Raji (cell line): ENCODE results near the gene RXYLT1.

ENCODE experiments used
- POLR2A ChIP-seq: IDR thresholded peaks from 2 replicates; pipeline ENCODE4 v1.6.1; 2011; ENCODE audit warnings: low read depth, low read length, control low read depth; ENCODE audit not compliant: insufficient read depth

The RXYLT1 gene

DNA sequence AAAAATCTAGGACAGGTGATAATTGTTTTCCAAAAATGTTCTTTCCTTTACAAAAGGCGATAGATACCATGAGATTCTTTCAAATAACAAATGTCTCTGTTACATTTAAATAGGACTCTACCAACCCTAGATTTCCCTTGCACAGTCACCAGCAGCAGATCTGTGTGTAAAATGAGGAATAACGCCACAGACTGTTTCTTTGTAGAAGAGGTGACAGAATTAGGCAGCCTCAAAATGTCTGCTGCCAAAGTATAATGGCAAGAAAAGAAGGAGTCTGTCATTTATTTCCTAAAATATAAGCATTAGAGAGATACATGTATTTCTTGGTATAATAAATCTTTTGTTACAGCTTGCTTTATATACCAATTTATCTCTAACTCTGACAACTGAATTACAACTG lies 56.3 kb downstream of the RXYLT1 start:
- TF ChIP-seq POLR2A = no peak

DNA sequence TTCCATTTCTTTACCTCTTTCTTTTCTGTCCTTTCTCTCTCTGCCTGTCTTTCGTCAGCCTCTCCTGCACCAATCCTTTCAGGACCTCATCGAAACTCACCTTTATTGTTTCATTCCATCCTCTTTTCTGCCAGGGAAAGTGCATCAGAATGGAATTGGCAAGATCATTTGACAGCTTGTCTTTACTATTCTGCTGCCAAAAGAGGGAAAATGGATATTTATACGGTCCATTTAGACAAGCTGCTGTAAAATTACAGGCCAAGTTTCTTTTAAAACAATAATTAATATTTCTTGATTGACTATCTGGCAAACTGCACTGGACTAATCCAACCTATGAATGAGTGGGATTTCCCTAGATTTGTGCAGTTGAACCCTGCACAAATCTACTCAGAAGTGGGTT lies 57.2 kb downstream of the RXYLT1 start:
- no peak for TF ChIP-seq POLR2A

DNA sequence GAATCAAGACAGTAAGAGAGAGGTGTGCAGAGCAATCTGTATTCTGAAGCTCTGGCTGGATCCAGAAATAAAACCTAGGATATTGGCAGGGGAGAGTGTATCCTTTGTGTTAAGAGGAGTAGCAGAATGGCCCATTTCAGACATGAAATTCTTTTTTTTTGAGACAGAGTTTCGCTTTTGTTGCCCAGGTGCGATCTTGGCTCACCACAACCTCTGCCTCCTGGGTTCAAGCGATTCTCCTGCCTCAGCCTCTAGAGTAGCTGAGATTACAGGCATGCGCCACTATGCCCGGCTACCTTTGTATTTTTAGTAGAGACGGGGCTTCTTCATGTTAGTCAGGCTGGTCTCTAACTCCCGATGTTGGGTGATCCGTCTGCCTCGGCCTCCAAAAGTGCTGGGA lies 58.7 kb downstream of the RXYLT1 start:
- no peak for TF ChIP-seq POLR2A

DNA sequence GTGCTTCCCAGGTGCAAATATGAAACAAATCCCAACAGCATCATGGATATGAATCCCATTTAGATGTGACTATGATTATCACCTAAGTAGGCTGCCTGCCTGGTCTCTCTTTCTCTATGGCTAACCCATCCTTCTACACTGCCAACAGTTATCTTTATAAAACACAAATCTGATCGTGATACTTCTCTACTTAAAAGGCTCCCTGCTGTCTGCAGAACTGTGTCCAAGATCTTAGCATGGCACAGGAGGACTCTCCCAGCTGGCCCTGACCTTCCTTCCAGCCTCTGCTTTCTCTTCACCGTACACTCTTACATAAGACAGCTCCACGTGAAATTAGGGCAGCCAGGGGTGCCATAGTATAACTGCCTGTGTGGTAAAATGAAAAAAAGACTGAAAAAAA lies 61.3 kb downstream of the RXYLT1 start:
- TF ChIP-seq POLR2A = no peak

DNA sequence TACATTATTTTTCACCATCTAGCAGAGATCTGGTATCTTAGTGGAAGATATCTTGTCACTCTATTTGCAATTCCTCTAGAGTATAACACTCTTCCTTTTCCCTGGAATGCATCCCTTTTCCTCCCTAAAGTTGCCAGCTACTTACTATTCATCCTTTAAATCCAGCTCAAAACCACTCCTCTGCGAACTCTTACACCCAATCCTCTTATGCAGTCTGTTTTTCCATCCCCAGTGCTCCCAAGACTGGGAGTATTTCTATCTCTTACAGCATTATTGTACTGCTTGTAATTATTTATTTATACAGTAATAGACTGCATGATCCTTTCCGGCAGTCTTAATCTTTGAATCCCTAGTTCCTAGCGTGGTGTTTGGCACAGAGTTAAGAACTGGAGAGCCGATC lies 61.9 kb downstream of the RXYLT1 start:
- TF ChIP-seq POLR2A = no peak

DNA sequence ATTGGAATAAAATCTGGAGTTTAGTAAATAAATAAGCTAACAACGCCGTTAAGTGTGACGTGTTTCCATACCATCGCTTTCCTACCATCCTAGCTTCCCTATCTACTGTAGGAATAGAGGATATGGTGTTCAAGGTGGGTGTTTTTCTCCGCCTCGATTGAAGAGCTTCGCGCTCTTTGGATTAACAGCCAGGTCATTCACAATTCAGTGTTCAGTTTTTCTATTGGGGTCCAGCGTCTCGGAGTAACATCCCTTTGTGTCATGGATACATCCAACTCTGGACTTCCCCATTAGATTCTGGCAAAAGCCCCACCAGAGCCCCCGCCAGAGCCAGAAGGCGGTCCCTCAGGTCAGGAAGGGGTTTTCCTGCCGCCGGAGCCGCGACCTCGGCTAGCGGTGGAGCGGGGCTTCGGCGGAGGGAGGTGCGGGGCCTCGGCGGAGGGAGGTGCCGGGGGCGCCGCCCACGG lies 63.6 kb downstream of the RXYLT1 start:
- no peak for TF ChIP-seq POLR2A

DNA sequence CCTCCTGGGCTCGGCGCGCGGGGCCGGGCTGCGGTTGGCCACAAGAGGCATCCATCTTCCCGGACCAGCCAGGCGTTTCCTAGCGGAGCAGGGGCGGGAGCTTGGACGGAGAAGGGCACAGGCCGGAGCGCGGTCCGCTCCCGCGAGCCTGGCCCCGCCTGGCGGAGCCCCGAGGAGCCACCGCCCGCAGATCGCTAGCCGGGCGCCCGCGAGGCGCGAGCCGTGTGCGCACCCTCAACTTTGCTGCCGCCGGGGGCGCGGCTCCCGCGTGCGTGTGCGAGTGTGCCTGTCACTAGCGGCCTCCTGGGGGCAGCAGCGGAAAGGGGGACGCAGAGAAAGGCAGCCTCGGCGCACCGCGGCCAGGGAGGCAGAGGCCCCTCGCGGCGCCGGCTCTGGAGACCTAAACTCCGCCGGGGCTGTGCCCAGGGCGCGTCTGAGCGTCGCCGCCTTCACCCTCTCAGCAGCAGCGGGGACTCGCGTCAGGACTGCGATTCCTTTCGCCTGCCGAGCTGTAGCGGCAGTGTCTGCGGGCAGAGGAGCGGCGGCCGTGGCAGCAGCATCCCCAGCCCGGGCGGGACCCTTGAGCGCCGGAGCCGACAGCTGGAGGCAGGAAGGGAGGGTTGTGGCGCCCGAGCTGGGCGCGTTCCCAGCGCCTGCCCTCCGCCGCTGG lies 64.1 kb downstream of the RXYLT1 start:
- TF ChIP-seq POLR2A = no peak

DNA sequence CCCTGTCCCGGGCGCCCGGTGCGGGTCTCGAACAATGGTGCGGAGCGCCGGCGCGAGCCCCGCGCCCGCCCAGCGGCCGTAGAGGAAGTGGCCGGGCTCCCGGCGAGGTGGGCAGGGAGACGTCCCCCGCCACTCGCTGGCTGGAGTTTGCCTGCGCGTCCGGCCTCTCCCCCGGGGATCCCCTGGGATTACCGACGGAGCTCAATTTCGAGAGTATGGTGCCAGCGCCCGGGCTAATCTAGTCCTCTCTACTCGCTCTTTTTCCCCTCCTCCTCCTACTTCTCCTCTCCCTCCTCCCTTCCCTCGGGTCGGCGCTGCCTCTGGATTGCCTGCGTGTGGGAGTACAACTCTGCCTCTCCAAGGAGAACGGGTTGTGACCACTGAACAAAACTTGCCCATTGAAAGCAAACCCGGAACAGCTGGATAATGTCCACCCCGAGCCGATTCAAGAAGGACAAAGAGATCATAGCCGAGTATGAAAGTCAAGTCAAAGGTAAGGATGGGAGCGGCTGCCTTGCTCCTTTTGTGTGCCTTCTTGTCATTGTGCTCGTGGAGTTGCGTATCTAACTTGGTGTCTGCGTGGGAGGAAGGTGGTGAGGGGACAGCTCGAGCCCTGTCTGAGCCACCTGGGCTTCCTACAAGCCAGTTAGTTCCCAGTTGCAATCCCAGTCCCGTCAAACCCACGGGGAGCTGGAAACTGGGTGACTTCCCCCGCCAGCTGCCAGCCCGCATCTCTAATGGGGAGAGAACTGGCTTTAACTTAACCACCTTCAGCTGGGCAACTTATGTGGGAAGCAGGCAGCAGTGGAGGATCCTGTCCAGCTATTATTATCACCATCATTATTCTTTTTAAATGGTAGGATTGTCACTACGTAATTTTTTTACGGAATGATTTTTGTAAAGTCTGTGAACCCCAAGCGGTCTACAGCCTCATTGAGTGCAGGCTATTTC lies 65.0 kb downstream of the RXYLT1 start, which contains the start of gene SRGAP1:
TSS of gene SRGAP1 (plus strand) at position 310 of the 951 bp plus-strand sequence. CDS start at position 427, 117 bp downstream.
- TF ChIP-seq POLR2A = no peak

DNA sequence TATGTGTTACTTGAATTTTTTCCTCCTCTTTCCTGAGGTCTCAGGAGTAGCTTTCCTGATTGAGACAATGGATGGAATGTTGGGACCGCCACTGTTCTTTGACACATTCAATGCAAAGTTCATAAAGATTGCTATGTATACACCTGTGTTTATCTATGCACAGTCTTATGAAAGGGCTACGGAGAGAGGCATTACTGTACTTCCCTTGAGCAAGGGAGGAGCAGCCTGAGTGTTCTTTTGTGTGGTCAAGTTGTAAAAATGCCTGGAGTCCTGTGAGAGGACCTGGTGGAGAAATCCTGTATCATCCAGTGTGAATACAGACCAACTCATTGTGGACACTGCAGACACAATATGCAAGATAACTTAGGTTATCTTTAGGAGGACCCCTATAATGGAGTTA lies 66.0 kb downstream of the RXYLT1 start:
- TF ChIP-seq POLR2A = no peak

DNA sequence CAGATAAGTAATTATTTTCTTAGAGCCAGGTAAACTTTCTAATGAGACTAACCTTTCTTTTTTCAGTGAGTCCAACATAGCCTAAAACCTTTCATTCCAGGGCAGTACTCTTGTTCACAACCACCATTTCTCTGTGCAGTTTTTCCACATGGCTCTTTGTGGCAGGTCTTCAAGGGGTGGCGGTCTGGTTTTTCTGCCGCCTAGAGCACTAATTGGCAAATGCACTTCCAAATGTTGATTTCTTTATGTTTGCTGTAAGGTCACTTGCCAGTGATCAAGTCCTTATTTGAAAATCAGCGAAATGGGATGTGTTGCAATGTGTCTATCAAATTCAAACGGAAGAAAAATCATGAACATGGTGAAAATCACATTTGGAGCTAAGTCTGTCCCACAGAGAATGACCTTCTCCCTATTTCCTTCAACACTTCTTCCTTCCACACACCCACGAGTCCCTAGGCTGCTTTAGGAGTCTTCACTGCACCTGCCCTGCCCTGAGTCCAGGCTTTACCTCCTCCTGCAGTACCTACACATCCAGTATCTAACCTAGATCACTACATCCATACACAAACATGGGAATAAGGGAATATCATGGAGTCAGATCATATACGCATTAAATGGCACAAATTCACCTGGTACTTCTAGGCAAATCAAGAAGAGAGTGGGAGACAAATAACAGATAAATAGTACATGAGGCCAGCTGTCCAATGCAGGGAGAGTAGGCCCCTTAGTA lies 66.7 kb downstream of the RXYLT1 start:
- TF ChIP-seq POLR2A = no peak

DNA sequence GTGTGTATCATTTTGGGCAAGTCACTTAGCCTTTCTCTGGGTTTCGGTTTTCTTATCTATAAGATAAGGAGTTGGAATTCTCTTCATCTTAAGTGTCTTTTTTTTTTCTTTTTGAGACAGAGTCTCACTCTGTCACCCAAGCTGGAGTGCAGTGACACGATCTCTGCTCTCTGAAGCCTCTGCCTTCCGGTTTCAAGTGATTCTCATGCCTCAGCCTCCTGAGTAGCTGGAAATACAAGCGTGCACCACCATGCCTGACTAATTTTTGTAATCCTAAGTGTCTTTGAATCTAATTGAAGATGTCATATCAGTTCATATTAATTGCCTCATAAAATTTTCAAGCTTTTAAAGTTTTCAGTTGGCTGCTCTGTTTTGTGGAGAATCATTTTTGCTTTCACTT lies 68.7 kb downstream of the RXYLT1 start:
- TF ChIP-seq POLR2A = no peak

DNA sequence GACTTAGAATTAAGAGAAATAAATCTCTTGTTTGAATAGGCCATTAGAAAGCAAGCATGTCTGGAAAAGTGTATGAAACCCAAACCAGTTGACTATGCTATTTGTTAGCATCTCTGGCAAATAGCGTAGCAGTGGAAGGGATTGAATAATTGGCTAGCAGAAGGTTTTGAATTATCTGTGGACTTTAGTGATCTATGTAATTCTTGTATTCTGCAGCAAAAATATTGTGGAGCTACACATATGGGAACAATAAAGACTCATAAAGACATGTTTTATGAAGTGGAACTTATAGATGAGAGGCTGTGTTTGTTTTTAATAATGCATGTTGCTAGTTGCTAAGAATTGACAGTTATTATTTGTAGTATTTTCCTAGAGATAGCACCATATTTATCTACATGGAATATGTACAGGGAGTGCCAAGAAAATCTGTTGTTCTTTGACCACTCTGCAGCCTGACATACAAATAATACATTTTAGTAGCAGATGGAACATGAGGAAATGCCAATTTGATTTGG lies 69.5 kb downstream of the RXYLT1 start:
- no peak for TF ChIP-seq POLR2A

DNA sequence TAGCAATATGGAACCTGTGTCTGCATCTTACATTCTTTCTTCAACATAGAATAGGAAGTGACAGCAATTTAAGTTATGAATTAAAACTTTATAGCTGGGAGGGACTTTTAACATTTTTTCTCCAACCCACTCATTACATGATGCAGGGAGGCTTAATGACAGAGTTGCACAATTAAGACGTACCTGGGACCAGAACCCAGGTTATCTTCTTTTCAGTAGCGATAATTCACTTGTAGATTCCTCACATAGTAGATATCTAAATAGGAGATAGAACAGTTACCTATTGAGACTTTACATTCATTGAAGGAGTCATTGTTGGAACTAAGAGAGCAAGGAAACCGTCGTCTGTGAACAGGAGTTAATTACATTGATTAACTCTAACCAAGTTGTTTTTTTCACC lies 69.9 kb downstream of the RXYLT1 start:
- no peak for TF ChIP-seq POLR2A

DNA sequence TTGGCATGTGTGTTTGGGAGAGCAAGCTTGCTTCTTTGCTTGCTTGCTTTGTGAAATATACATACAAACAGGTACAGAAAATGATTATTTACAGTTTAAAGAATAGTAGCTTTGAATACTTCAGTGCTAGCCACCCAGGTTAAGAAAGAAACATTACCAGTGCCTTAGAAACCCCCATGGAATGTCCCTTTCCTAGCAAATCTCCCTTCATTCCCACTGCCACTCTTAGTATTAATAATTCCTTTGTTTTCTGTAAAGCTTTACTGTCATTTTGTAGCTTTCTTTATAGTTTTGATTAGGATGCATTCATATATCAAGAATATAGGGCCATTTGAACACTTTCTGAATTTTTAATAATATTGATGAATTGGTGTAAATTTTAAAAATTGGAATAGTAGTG lies 74.3 kb downstream of the RXYLT1 start:
- no peak for TF ChIP-seq POLR2A

DNA sequence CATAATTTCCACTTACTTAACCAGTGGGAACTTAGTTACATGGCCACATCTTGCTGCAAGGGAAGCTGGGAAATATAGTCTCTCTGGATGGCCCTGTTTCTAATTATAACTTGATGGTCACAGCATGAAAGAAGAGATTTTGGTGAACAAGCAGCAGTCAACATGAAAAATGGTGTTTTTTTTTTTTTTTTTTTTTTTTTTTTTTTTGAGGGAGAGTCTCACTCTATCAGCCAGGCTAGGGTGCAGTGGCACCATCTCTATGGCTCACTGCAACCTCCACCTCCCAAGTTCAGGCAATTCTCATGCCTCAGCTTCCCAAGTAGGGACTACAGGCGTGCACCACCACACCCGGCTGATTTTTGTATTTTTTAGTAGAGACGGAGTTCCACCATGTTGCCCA lies 75.6 kb downstream of the RXYLT1 start:
- TF ChIP-seq POLR2A = no peak
